ENCODE data around the gene SLC12A1. TPM values are rescaled to one million over a fixed set of nuclear protein-coding genes. Genes with fewer than 3 reads are reported as not detected.

Gene SLC12A1
- total RNA-seq, 2 experiments from 2014 or later = not detected

- Histone ChIP-seq H3K9me3 (ENCODE audit: low read length) (no peaks in the 10 kb centered on the region), H3K9me2 (ENCODE audit: insufficient read depth, low read length) (no peaks in the 10 kb centered on the region), H3K36me3 (ENCODE audit: insufficient read depth, low read length) (no peaks in the 10 kb centered on the region), H2AFZ (ENCODE audit: low read length) (no peak overlapping the region), H4K20me1 (ENCODE audit: insufficient read depth, low read length) (no peaks in the 10 kb centered on the region), H3K4me2 (ENCODE audit: low read length) (no peak overlapping the region), H3K4me3 (ENCODE audit: low read depth, low read length, poor library complexity, severe bottlenecking) (no peak overlapping the region), H3K79me2 (ENCODE audit: insufficient read depth, low read depth, low read length) (no peaks in the 10 kb centered on the region), H3K27ac (ENCODE audit: low read depth, low read length, poor library complexity, severe bottlenecking) (no peak overlapping the region), H3K4me1 (ENCODE audit: insufficient read depth, low read length, poor library complexity, severe bottlenecking) (no peaks in the 10 kb centered on the region)
- CTCF ChIA-PET (ENCODE audit: unreplicated experiment) = no interaction called here
- BruUV-seq (replicated peaks) = no TSS peak
- TF ChIP-seq EZH2phosphoT487 (IDR thresholded peaks at IDR 0.05; ENCODE audit: borderline replicate concordance, low read depth, low read length) = no peak
- TF ChIP-seq, protein P1, sequence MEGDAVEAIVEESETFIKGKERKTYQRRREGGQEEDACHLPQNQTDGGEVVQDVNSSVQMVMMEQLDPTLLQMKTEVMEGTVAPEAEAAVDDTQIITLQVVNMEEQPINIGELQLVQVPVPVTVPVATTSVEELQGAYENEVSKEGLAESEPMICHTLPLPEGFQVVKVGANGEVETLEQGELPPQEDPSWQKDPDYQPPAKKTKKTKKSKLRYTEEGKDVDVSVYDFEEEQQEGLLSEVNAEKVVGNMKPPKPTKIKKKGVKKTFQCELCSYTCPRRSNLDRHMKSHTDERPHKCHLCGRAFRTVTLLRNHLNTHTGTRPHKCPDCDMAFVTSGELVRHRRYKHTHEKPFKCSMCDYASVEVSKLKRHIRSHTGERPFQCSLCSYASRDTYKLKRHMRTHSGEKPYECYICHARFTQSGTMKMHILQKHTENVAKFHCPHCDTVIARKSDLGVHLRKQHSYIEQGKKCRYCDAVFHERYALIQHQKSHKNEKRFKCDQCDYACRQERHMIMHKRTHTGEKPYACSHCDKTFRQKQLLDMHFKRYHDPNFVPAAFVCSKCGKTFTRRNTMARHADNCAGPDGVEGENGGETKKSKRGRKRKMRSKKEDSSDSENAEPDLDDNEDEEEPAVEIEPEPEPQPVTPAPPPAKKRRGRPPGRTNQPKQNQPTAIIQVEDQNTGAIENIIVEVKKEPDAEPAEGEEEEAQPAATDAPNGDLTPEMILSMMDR (conservative IDR thresholded peaks at IDR 0.05; ENCODE audit: low read length) = no peak
- POLR2A ChIA-PET = no interaction called here
- intact Hi-C loops (cut with micrococcal nuclease; ENCODE audit: unreplicated experiment) = no loop called here
- DNase-seq (ENCODE audit: low spot score) = no peak
These were observed 66.9 kb downstream of the SLC12A1 start for GRCh38 chr15:48273049-48273448.

GRCh38 chr15:48278666-48279065 is 72.6 kb downstream of the SLC12A1 start:
- no peaks in the 10 kb centered on the region for H3K36me3 ChIP-seq (ENCODE audit: insufficient read depth, low read length)
- no TSS peak for BruUV-seq (replicated peaks)

GRCh38 chr15:48279608-48280007 is 73.5 kb downstream of the SLC12A1 start:
- H3K79me2 ChIP-seq (ENCODE audit: insufficient read depth, low read depth, low read length) = no peaks in the 10 kb centered on the region
- DNase-seq (ENCODE audit: low spot score) = no peak
- no peaks in the 10 kb centered on the region for H3K9me2 ChIP-seq (ENCODE audit: insufficient read depth, low read length)
- H3K27ac ChIP-seq (ENCODE audit: low read depth, low read length, poor library complexity, severe bottlenecking) = no peak overlapping the region
- no peaks in the 10 kb centered on the region for H3K4me1 ChIP-seq (ENCODE audit: insufficient read depth, low read length, poor library complexity, severe bottlenecking)
- H3K9me3 ChIP-seq (ENCODE audit: low read length) = no peaks in the 10 kb centered on the region
- intact Hi-C loops (cut with micrococcal nuclease; ENCODE audit: unreplicated experiment) = loop anchor here (10.0 kb wide), 1 partner anchor 1085 kb away; no protein-coding TSS in a partner anchor
- no TSS peak for BruUV-seq (replicated peaks)
- ChIA-PET POLR2A (no interaction called here), CTCF (ENCODE audit: unreplicated experiment) (no interaction called here)
- TF ChIP-seq, protein P1 (conservative IDR thresholded peaks at IDR 0.05; ENCODE audit: low read length) = no peak
- no peak for TF ChIP-seq EZH2phosphoT487 (IDR thresholded peaks at IDR 0.05; ENCODE audit: borderline replicate concordance, low read depth, low read length)
- H4K20me1 ChIP-seq (ENCODE audit: insufficient read depth, low read length) = no peaks in the 10 kb centered on the region
- no peak overlapping the region for H3K4me3 ChIP-seq (ENCODE audit: low read depth, low read length, poor library complexity, severe bottlenecking)
- no peaks in the 10 kb centered on the region for H3K36me3 ChIP-seq (ENCODE audit: insufficient read depth, low read length)
- no peak overlapping the region for H3K4me2 ChIP-seq (ENCODE audit: low read length)
- no peak overlapping the region for H2AFZ ChIP-seq (ENCODE audit: low read length)

More at GRCh38 chr15:48278666-48279065, 72.6 kb downstream of the SLC12A1 start:
- Histone ChIP-seq H2AFZ (ENCODE audit: low read length) (no peak overlapping the region), H3K9me2 (ENCODE audit: insufficient read depth, low read length) (no peaks in the 10 kb centered on the region), H3K4me1 (ENCODE audit: insufficient read depth, low read length, poor library complexity, severe bottlenecking) (no peaks in the 10 kb centered on the region), H4K20me1 (ENCODE audit: insufficient read depth, low read length) (no peaks in the 10 kb centered on the region), H3K9me3 (ENCODE audit: low read length) (no peaks in the 10 kb centered on the region), H3K4me3 (ENCODE audit: low read depth, low read length, poor library complexity, severe bottlenecking) (no peak overlapping the region), H3K79me2 (ENCODE audit: insufficient read depth, low read depth, low read length) (no peaks in the 10 kb centered on the region), H3K4me2 (ENCODE audit: low read length) (no peak overlapping the region), H3K27ac (ENCODE audit: low read depth, low read length, poor library complexity, severe bottlenecking) (no peak overlapping the region)
- intact Hi-C loops (cut with micrococcal nuclease; ENCODE audit: unreplicated experiment) = no loop called here
- TF ChIP-seq, protein P1 (conservative IDR thresholded peaks at IDR 0.05; ENCODE audit: low read length) = no peak
- TF ChIP-seq EZH2phosphoT487 (IDR thresholded peaks at IDR 0.05; ENCODE audit: borderline replicate concordance, low read depth, low read length) = no peak
- POLR2A ChIA-PET = no interaction called here
- CTCF ChIA-PET (ENCODE audit: unreplicated experiment) = no interaction called here
- DNase-seq (ENCODE audit: low spot score) = no peak

Data from OCI-LY7 (cell line).